HG02973 (cell line): ENCODE results near the gene ARL14.
A peak's percentile ranks its signal among the peaks of the same experiment; 100 is the strongest.

Source experiments
- ATAC-seq: cut with Tn5 transposase; IDR thresholded peaks from one replicate; pipeline ENCODE4 v1.9.1; 2021; ENCODE audit warnings: moderate library complexity; ENCODE audit not compliant: unreplicated experiment

The ARL14 gene

DNA sequence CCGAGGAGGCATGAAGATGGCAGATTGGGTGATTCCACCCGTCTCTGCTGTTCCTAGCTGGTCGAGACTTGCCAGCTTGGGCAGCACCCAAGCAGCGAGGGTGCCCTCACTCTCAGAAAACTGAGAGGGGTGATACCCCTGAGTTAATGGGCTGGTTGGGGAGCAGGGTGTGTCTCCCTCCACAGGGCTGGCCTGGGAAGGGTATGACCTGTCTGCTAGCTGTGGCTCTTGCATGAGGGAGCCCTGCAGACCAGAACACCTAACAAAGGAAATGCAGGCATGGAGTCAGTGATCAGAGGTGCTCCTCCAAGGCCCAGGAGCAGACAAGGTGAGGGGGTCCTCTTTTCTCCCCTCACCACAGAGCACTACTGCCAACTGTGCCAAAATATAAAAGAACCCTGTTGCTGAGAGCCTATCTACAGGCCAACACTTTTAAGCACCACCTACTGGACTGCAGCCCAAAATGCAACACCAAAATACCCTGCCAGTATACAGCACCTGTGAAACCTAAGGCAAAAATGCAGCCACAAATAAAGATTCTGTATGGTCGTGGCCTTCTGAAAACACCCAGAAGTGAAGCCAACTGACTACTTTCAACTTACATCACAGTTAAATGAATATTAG is 43.3 kb downstream of the ARL14 start:
- ATAC-seq, result peak; percentile 58

GRCh38 chr3:160722331-160722730 is 45.4 kb downstream of the ARL14 start:
- ATAC-seq, result no peak

DNA sequence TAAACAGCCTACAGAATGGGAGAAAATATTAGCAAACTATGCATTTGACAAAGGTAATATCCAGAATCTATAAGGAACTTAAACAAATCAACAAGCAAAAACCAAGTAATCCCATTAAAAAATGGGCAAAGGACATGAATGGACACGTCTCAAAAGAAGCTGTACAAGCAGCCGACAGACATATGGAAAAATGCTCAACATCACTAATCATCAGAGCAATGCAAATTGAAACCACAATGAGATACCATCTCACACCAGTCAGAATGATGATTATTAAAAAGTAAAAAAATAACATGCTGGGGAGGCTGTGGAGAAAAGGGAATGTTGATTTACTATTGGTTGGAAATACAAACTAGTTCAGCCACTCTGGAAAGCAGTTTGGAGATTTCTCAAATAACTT is 48.4 kb downstream of the ARL14 start:
- no peak for ATAC-seq
